GM12875 (cell line): ENCODE measurements around the gene NCKAP5L.

Experiments used
- H3K4me3 ChIP-seq: one replicate; pipeline ENCODE4 v1.5.1; 2011; ENCODE audit warnings: low read depth, low read length, control low read depth
- TF ChIP-seq, protein P1 (sequence below): IDR thresholded peaks from 2 replicates; pipeline ENCODE4 v1.5.1; 2011; ENCODE audit warnings: low read depth, mild to moderate bottlenecking, control low read depth, inconsistent platforms, low read length, moderate library complexity, borderline replicate concordance; ENCODE audit not compliant: insufficient read depth

NCKAP5L gene

DNA sequence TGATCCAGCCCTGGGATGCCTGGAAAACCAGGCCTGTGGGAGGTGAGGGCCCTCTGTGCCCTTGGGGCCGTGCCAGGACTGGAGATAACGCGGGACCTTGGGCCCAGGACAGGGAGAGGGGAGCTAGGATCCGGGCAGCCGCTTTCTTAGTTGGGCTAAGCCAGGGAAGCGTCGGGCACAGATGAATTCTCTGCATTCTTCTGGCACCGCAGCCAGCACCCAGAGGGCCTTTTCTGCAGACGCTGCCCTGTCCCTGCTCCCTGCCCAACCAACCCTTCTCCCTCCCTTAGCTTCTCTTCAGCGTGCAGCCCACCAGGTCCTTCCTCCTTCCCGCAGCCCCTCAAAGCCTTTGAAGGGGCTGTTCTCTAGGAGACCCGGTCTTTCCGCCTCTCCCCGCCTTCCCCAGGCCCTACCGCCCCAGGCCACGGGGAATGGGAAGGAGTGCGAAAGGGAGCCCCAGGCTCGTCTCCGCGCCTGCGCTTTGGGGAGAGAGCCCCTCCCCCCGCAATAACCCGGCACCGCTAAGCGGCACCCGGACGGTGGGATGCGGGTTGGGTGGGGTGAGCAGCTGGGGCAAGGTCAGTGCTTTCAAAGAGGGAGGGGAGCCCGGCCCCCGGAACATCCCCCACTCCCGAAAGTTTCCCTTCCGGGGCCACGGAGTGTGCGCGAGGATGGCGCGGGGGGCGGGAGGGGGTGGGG, 663 bp downstream of the NCKAP5L start:
- TF ChIP-seq, protein P1, sequence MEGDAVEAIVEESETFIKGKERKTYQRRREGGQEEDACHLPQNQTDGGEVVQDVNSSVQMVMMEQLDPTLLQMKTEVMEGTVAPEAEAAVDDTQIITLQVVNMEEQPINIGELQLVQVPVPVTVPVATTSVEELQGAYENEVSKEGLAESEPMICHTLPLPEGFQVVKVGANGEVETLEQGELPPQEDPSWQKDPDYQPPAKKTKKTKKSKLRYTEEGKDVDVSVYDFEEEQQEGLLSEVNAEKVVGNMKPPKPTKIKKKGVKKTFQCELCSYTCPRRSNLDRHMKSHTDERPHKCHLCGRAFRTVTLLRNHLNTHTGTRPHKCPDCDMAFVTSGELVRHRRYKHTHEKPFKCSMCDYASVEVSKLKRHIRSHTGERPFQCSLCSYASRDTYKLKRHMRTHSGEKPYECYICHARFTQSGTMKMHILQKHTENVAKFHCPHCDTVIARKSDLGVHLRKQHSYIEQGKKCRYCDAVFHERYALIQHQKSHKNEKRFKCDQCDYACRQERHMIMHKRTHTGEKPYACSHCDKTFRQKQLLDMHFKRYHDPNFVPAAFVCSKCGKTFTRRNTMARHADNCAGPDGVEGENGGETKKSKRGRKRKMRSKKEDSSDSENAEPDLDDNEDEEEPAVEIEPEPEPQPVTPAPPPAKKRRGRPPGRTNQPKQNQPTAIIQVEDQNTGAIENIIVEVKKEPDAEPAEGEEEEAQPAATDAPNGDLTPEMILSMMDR = no peak
- H3K4me3 ChIP-seq = peak overlapping the region; percentile 72

GRCh38 chr12:49827051-49827400, 1.2 kb downstream of the NCKAP5L start:
- TF ChIP-seq, protein P1 = no peak
- peak overlapping the region; percentile 72 for H3K4me3 ChIP-seq

GRCh38 chr12:49825971-49826421, 2.2 kb downstream of the NCKAP5L start:
- no peak overlapping the region for H3K4me3 ChIP-seq
- TF ChIP-seq, protein P1 = no peak

GRCh38 chr12:49825360-49825970, 2.7 kb downstream of the NCKAP5L start:
- TF ChIP-seq, protein P1 = no peak
- H3K4me3 ChIP-seq = no peak overlapping the region

GRCh38 chr12:49824895-49825294, 3.3 kb downstream of the NCKAP5L start:
- no peak overlapping the region for H3K4me3 ChIP-seq
- TF ChIP-seq, protein P1 = no peak

DNA sequence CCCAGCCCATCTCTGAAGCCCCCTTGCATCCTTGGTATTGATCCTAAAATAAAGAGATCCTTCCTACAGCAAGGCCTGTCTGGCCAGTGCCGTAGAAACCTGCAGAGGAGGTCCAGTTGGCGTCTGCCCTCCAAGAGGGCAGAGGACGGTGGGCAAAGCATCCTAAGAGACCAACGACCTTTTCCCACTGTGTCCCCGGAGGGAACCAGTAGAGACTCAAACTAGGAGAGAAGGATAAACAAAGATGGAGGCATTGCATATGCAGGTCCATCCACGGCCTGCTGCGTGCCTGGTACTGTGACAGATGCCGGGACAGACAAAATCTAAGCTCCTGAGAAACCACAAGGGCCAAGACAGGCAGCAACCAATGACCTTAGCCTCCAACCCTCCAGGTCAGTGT, 3.8 kb downstream of the NCKAP5L start:
- TF ChIP-seq, protein P1 = no peak

DNA sequence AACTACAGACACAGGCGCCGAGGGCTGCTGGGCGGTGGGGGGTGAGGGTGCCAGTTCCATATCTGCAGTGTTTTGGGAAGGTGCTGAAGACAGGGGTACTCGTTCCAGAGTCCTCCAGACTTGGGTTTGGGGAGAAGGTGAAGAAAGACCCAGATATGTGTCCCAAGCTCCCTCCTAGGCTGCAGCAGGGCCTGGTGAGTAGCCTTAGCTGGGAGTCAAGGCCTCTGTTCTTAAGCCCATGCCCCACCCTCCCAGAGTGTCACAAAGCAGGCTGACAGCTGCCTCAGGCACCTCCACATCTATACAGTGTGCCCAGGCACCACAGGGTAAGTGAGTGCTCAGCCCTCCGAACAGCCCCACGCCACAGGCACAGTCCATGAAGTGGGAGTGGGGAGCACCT, 4.3 kb downstream of the NCKAP5L start:
- TF ChIP-seq, protein P1 = no peak

More for the DNA sequence above, 3.8 kb downstream of the NCKAP5L start:
- no peak overlapping the region for H3K4me3 ChIP-seq

More for the DNA sequence above, 4.3 kb downstream of the NCKAP5L start:
- H3K4me3 ChIP-seq = no peak overlapping the region
